ENCODE data around the gene ST3GAL5.
"Not testable (repeated sequence)": the region's sequence is repeated elsewhere in the genome, so short reads cannot be mapped to it uniquely, and the experiment has no call there.

ST3GAL5 gene

DNA sequence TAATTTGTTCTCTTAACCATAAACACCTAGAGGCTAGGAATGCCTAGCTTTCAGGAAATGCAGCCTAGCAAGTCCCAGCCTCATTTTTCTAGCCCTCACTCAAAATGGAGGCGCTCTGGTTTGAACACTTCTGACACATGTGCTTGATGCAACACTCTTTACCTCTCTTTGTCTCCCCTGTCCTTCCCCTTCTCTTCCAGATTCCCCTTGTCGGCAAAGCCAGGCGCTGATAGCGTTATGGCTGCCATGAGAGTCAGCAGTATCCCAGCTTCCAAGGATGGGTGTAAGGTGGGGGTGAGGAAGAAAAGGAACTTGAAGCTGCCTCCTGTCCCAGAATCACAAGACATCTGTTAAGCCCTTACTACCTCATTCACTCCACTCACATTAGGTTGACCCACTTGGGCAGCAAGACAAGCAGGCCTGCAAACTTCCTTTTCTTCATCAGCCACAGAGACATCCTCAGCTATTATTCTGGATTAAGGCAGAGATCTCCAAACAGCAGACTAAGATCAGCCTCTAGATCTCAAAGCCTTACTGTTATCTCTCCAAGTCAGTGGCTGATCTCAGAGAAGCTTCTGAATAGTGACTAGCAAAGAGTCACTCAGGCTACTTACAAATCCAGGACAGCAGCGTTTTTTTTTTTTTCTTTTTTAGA lies 1.9 kb upstream of the ST3GAL5 start:
- DNase-seq, result no peak

DNA sequence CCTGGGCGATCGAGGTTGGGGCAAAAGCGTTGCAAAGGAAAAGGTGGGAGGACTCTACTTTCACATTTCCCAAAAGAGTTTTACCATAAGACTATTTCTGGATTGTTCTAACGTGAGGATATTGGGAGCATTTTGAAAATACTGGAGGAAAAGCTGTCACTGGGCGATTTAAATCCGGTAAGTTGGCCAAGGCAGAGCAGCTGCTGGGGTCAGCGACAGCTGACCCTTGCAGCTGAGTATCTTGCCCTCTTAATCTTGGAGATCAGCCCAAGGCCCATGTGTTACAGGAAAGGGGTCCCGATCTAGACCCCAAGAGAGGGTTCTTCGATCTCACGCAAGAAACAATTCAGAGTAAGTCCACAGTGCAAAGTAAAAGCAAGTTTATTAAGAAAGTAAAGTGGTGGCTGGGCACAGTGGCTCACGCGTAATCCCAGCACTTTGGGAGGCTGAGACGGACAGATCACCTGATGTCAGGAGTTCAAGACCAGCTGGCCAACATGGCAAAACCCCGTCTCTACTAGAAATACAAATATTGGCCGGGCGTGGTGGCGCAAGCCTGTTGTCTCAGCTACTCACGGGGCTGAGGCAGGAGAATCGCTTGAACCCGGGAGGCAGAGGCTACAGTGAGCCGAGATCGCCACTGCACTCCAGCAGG lies 964 bp upstream of the ST3GAL5 start:
- no peak for DNase-seq

GRCh38 chr2:85888020-85888683 lies 638 bp downstream of the ST3GAL5 start:
- no peak for DNase-seq

DNA sequence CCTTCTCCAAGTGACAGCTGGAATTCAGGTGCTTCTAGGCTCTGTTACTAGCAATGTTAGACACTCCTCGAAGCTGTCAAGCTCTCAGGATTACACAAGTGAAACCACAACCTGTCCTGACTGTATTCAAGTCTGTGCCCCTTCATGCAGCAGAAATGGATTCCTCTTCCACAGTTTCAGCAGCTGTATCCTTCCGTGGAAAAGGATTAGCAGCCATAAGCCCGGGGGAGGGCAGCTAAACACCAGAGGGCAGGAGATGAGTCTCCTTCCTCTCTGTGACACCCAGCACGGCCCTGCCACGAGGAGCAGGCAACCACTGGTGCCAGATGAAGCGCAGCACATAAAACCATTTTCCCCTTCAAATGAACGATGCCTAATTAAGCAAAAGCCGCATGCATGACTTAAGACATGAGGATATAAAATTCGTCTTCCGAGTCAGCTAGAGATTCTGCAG lies 1.2 kb downstream of the ST3GAL5 start:
- DNase-seq, result no peak

- no peak for DNase-seq
These were observed 2.2 kb downstream of the ST3GAL5 start for GRCh38 chr2:85886590-85886989.

GRCh38 chr2:85886141-85886540 lies 2.6 kb downstream of the ST3GAL5 start:
- DNase-seq, result no peak

DNA sequence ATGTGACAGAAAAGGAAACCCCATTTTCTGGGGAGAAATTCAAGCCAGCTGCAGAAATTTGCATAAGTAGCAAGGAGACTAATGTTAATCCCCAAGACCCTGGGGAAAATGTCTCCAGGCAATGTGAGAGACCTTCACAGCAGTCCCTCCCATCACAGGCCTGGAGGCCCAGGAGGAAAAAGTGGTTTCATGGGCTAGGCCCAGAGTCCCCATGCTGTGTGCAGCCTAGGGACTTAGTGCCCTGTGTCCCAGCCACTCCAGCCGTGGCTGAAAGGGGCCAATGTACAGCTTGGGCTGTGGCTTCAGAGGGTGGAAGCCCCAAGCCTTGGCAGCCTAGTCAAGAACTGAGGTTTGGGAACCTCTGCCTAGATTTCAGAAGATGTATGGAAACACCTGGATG lies 7.0 kb downstream of the ST3GAL5 start:
- DNase-seq, result not testable (repeated sequence)

- not testable (repeated sequence) for DNase-seq
These were observed 8.0 kb downstream of the ST3GAL5 start for GRCh38 chr2:85880716-85881328.

DNA sequence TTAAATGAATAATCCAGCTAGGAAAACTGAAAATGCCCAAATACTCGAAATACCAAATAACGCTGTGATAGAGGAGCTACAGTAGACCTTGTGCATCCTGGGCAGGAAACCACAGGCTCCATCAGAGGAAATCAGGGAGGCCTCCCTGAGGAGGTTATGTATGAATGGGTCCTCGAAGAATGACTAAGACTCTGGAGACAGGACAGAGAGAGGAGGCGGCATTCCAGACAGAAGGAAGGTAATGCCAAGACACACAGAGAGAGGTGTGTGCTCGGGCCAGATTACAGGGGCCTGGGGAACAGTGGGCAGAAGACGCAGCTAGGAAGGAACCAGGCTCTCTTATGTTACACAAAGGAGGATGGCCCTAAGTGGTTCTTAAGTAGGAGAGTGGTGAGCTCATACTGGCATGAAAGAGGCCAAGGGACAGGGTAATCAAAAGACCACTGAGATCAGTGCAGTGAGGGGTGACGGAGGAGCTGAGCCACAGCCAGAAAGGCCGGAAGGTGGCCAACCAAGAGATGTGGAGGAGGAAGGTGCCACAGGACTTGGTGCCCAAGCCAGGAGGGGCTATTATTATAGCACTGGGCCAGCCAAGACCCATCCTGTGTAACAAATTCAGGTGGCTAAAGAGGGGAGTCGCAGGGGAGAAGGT lies 9.9 kb downstream of the ST3GAL5 start:
- no peak for DNase-seq

DNA sequence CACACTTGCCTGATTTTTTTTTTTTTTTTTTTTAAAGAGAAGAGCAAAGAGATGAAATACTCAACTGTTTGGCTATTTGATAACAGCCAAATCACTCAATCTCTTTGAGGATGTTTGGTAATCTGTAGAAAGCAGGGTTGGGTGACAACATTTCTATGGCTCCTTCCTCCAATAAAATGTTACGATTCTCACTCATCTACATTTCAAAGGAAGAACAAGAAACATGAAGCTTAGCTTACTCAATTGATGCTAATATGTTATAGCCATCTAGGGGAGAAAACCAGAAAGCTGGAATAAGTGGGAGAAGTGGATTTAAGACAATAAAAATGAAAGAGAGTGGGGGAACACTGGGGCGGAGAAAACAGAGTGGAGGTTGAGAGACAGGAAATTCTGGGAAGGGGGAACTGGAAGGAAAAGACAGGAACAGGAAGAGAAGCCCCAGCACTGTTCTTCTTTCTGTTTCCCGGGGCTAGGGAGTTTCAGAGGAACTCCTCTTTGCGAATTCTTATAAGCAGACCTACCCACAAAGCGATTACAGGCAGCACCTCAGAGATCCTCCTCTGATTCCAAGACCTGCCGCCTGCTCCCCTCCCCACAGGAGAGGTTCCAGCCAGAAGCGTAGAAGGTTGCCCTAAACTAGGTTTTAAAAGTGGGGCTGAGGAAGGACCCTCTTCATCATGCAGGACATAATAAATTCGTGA lies 13.3 kb downstream of the ST3GAL5 start:
- no peak for DNase-seq

DNA sequence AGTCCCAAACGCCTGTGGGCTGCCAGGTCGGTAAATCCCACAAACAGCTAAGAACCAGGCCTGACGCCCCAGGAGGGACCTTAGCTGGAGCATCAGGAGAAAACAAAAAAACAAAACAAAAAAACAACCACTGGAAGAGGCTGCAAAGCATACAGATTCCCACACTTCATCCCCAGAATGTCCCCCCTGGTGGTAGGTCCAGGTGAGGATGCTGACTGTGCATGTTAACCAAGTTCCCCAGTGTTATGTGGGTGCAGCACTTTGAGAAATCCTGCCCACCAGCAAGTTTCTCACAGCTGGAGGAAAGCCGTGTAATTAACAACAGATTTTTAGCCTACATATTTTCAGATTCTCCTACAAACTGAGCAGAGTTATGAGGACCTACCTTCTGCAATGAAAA lies 15.1 kb downstream of the ST3GAL5 start:
- no peak for DNase-seq

DNA sequence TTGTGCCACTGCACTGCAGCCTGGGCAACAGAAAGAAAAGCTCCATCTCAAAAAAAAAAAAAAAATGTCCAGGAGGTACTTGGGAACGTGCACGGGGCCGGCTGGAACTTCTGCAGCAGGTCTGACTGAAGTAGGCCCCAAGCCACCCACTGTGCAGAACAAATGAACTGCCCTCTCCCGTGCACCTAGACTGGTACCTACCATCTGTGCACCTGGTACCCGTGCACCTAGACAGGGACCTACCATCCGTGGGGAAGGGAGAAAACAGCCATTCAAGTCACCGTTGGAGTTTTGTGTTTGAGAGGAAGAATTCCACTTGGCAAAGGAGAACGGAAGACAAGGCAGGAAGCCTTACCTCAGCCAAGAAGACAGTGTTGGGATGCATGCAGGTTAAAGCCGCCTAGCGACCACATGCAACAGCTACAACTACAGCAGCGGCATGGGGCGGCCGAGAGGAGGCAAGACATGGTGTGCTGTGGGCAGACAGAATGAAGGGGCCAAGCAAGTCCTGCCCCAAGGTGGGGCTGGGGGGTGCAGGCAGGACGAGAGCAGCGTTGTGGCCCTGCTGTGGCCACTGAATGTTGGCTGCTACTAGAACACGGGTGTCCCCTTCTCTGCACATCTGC lies 16.1 kb downstream of the ST3GAL5 start:
- DNase-seq, result no peak

DNA sequence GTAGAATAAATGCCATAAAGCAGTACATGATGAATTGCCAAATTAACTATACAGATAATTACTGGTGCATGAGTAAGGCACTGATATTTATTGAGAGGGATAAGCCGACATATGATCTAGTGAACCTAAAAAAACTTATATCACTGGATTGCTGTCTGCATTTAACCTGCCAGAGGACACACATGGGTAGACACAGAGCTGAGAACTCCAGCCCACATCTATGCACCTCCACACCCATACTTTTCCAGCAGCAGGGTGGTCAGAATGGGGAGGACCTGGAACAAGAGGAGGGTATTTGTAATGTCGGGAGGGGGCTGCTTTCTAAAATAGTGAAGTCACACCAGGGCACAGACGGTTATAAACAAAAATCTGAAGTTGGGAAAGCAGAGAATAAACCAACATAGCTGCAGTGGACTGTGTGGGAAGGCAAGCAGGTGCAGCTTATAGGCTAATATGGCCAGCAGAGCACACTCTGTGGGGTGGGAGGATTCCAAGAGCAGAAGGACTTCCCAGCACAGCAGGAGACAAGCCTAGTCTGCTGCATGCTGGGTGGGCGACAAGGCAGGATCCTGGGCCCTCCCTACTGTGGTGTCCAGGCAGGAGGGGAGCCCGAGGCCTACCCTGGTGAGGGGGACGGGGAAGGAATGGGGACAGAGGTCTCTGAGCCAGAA lies 17.2 kb downstream of the ST3GAL5 start:
- no peak for DNase-seq

DNA sequence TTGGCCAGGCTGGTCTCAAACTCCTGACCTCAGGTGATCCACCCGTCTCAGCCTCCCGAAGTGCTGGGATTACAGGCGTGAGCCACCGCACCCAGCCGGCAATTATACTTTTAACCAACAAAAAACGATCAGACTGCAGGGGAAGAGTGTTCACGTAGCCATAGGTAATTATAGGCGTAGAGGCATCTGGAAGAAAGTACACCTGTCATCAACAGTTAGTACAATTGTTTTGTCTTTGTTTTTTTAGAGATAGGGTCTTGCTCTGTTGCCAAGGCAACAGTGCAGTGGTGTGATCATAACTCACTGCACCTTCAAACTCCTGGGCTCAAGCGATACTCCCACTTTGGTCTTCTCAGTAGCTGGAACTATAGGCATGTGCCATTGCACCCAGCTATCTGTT lies 20.0 kb downstream of the ST3GAL5 start:
- no peak for DNase-seq

DNA sequence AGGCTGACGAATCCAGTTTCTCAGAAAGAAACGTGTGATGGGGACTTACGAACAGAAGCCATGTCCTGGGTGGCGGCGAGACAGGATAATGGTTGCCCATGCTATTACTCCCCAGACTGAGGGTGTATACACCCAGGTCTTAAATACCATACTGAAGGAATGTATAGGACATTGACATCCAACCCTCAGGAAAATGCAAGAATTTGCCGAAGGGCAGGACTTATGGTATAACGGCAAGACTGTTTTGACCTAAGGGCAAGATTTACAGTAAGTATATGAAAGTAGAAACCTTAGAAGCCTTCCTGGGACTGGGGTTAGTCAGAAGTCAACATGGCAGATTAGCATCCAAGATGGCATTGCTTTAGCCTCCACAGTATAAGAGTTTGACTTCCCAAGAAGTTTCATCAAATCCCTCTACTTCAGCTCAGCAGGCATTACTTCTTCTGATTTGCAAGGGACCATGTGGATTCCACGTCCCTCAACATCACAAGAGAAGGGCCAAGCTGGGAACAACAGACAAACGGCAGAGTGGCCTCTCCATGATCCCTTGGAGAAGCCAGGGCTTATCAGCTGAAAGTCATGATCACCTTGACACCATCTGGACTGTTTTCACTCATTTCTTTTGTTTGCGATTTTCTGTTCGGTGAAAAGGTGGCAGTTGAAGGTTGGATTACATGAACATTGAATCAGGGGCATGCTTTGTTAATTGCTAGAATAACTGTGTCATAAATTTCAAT lies 21.1 kb downstream of the ST3GAL5 start:
- no peak for DNase-seq

- no peak for DNase-seq
These were observed 21.7 kb downstream of the ST3GAL5 start for GRCh38 chr2:85867121-85867520.

DNA sequence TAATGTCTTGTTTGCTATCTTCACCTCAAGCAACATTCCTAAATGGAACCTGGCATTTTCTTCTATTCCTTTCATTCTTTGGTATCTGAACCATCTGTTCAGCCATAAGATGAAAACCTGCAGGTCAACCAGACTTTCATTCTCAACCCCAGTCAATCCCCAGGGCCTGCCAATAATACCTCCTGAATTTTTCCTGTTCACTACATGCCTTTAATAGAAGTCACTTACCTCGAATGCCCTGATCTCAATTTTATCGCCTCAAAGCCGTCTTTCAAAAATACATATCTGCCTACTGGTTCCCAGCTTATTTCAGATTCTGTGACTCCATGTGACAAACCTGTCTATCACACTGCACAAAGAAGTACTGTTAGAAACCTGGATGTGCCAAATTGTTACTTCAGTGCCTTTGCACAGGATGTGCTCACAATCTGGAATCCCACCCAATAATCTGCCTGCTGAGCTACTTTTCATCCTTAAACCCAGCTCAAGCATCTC lies 22.6 kb downstream of the ST3GAL5 start:
- DNase-seq, result no peak

GRCh38 chr2:85865539-85866164 lies 23.1 kb downstream of the ST3GAL5 start:
- DNase-seq, result no peak

DNA sequence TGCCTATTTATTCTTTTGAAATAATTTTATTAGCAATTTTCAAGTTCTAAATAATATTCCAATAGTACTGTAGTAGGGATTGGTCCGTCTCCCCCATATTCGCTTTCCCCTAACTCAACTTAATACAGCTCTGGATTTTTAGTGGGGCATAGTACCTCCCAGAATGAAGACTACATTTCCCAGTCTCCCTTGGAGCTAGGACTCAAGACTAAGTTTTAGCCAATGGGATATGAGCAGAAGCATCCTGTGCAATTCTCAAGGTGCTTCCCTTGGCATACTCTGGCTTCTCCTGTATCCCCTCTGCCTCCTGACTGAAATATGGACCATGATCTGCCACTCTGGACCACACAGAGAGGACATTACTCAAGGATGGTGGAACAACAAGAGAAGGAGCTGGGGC lies 24.1 kb downstream of the ST3GAL5 start:
- no peak for DNase-seq

- no peak for DNase-seq
These were observed 26.4 kb downstream of the ST3GAL5 start for GRCh38 chr2:85862426-85862825.

All from NCI-H1436 (cell line).